ENCODE results near the gene PPFIA1.

DNA sequence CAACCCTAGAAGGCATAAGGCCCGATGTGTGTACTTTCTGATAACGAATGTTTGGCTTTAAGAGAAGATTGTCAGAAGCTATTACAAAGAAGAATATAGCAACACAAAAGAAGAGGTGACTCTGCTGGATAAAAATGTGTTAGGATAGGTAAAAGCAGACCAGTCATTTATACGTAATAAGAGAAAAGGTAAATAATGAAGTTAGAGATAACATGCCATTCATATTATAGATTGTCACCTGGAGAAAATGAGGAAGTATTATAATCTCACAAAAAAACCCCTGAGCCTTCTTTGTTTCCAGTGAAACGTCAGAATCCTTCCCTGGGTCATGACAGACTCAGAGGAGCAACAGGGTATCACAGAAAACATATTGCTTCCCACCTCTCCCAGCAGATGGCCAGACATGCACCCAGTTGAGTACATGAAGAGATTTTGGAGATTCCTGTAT lies 36.1 kb downstream of the PPFIA1 start:
- TF ChIP-seq TAF1 (IDR thresholded peaks at IDR 0.05; ENCODE audit: borderline replicate concordance, low read depth, low read length) (no peak), POLR2A (IDR thresholded peaks at IDR 0.05; ENCODE audit: low read depth, low read length) (no peak), TCF12 (IDR thresholded peaks at IDR 0.05; ENCODE audit: low read depth, low read length) (no peak), BMI1 (IDR thresholded peaks at IDR 0.05; ENCODE audit: borderline replicate concordance) (no peak), JUNB (IDR thresholded peaks at IDR 0.05) (no peak), ZNF274 (IDR thresholded peaks at IDR 0.05; ENCODE audit: insufficient read depth, insufficient read length) (no peak), CREB1 (IDR thresholded peaks at IDR 0.05; ENCODE audit: low read depth) (no peak), KDM1A (IDR thresholded peaks at IDR 0.05; ENCODE audit: borderline replicate concordance) (no peak), ZNF217 (IDR thresholded peaks at IDR 0.05) (no peak), POLR2AphosphoS5 (IDR thresholded peaks at IDR 0.05; ENCODE audit: low read length) (no peak)
- TF ChIP-seq, protein P1, sequence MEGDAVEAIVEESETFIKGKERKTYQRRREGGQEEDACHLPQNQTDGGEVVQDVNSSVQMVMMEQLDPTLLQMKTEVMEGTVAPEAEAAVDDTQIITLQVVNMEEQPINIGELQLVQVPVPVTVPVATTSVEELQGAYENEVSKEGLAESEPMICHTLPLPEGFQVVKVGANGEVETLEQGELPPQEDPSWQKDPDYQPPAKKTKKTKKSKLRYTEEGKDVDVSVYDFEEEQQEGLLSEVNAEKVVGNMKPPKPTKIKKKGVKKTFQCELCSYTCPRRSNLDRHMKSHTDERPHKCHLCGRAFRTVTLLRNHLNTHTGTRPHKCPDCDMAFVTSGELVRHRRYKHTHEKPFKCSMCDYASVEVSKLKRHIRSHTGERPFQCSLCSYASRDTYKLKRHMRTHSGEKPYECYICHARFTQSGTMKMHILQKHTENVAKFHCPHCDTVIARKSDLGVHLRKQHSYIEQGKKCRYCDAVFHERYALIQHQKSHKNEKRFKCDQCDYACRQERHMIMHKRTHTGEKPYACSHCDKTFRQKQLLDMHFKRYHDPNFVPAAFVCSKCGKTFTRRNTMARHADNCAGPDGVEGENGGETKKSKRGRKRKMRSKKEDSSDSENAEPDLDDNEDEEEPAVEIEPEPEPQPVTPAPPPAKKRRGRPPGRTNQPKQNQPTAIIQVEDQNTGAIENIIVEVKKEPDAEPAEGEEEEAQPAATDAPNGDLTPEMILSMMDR (IDR thresholded peaks at IDR 0.05 in 2 of 3, conservative IDR thresholded peaks at IDR 0.05 in 1 of 3; ENCODE audit: control insufficient read depth in 2 of 3, extremely low read depth in 1 of 3, insufficient read depth in 1 of 3, low read depth in 3 of 3, low read length in 3 of 3): no peak
- TF ChIP-seq, protein P2, sequence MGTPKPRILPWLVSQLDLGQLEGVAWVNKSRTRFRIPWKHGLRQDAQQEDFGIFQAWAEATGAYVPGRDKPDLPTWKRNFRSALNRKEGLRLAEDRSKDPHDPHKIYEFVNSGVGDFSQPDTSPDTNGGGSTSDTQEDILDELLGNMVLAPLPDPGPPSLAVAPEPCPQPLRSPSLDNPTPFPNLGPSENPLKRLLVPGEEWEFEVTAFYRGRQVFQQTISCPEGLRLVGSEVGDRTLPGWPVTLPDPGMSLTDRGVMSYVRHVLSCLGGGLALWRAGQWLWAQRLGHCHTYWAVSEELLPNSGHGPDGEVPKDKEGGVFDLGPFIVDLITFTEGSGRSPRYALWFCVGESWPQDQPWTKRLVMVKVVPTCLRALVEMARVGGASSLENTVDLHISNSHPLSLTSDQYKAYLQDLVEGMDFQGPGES (IDR thresholded peaks at IDR 0.05): no peak

Data from GM12878 (cell line).